Endometrial microvascular endothelial cells (primary cell): ENCODE results near the gene NUP153. TPM values are rescaled to one million over a fixed set of nuclear protein-coding genes. Genes with fewer than 3 reads are reported as not detected.
"Not testable (repeated sequence)": the region's sequence is repeated elsewhere in the genome, so short reads cannot be mapped to it uniquely, and the experiment has no call there.

ENCODE experiments used
- in situ Hi-C: cut with HindIII; loops from 2 replicates; pipeline ENCODE4 v1.10.0; 2017; ENCODE audit warnings: low sequenced_read_pairs, low pct_unique_long_range_greater_than_20kb; ENCODE audit errors: inconsistent ontology term
- total RNA-seq: library from RNA; depleted of rRNA; stranded (reverse); fragments of >200 nt; gene quantifications from one replicate; pipeline ENCODE4 v1.2.3, GENCODE V29; 2015; ENCODE audit errors: inconsistent ontology term

The NUP153 gene
- total RNA-seq, 1 donor from 2014 or later: 43.0 TPM

DNA sequence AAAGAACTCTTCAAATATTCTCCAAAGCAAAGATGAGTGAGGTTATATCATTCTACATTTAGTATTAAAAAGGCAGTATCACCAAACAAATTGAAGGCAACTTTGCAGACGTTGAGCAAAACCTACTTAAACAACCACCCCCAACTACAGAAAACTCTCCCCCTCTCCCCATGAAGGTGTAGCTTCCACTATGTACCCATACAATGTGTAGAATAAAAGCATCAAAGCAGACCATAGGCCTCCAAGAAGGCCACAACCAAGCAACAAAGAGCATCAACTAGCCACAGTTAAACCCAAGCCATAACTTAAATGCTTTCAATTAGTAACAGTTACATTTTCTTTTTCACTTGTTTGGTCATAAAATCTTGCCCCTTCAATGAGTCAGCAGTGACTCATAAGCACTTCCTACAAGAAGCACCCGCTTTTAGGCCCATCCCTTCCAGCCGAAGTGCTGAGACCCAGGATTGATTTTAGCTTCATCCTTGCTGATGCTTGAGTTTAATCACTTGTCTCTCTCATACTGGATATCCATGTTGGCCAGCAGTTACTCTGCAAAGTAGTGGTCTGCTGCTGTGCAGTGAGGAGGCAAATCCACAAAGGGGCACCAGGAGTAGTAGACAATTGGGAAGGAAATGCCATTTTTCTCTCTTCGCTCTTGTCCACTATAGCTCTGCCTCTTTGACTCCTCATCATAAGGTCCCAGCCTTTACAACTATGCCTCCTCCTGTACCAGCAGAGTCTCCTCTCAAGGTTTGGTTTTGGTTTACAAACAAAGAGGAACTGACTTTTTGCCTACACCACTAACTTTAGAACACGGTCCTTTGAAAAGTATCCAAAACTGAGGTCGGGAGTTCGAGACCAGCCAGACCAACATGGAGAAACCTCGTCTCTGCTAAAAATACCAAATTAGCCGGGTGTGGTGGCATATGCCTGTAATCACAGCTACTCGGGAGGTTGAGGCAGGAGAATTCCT is 8.4 kb upstream of the NUP153 start:
- in situ Hi-C loops: no loop called here

DNA sequence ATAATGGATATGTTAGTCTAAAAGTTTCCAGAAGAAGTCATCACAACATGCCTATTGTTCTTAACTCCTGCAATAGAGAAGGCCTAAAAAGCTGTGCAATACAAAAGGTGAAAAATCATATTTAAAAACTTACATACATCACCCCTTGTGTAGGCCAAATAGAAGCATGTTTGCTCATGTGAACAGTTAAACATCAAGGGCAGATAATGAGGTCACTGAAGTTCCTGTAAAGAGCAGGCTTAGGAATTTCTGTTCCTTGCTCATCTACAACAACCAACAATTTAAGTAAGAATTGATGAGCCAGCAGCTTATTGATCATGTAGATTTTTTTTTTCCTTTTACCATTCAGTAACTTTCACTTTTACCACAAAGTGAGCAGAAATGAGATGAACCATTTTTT is 7.5 kb upstream of the NUP153 start:
- in situ Hi-C loops: no loop called here

DNA sequence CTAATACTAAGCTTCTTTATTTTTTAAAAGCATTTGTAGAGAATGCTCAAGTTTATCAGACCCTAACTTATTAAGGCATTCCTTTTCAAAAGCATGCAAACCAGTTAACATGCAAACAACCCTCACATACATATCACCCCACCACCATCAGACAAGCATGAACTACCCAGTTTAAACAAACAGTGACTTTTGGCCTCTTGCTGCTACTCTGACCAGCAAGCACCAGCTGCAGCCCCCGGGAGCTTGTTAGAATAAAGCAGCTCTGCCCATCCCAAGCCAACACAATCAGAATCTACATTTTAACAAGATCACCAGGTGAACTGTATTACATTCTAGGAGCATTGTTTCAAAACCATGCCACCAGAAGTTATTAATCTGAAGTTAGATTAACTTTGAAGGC is 5.9 kb upstream of the NUP153 start:
- in situ Hi-C loops: no loop called here

DNA sequence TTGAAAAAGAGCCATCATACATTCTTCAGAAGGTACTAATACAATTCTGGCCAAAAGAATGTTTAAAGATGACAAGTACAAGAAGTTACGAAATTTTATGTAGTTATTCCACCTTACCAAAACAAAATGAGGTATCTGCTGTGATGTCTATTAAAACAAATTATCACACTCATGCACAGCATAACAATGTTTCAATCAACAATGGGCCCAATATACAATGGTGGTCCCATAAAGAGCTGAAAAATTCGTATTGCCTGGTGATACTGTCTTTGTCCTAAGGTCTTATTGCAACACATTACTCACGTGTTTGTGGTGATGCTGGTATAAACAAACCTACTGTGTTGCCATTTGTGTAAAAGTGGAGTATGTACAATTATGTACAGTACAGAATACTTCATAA is 3.6 kb upstream of the NUP153 start:
- in situ Hi-C loops: no loop called here

DNA sequence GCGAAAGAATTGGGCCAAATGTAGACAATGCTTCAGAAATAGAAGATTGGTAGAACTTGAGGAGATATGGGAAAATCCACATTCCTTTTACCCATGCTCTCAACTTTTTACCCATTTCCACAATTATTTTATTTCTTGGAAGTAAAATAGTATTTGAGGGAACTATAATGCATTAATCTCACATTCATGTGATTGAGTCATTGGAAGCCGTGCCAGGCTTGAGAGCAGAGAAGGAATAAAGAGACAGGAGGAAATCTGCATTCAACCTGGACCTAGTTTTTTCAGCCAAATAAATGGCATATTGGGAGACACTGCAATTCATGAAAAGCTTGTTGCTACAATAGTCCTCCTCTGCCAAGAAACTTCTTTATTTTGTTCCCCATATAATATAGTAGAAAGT is 2.8 kb upstream of the NUP153 start:
- in situ Hi-C loops: no loop called here

DNA sequence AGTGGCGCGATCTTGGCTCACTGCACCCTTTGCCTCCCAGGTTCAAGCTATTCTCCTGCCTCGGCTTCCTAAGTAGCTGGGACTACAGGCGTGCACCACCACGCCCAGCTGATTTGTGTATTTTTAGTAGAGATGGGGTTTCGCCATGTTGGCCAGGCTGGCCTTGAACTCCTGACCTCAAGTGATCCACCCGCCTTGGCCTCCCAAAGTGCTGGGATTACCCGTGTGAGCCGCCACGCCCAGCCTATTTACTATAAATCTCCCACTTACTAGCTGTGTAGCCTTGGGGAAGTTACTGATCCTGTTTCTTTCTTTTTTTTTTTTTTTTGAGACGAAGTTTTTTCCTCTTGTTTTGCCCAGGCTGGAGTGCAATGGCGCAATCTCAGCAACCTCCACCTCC is 1.3 kb upstream of the NUP153 start:
- in situ Hi-C loops: not testable (repeated sequence)

DNA sequence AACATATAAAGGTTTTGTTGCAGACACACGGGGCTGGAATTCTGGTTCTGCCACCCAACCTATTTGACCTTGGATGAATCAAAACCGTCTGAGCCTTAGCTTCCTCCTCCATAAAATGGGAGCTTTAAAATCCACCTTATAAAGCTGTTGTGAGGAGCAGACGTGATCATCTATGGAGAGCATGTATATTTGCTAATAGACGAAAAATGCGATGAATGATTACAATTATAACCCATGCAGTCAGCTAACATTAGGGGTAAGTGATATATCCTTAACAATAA is 586 bp upstream of the NUP153 start:
- in situ Hi-C loops: no loop called here

DNA sequence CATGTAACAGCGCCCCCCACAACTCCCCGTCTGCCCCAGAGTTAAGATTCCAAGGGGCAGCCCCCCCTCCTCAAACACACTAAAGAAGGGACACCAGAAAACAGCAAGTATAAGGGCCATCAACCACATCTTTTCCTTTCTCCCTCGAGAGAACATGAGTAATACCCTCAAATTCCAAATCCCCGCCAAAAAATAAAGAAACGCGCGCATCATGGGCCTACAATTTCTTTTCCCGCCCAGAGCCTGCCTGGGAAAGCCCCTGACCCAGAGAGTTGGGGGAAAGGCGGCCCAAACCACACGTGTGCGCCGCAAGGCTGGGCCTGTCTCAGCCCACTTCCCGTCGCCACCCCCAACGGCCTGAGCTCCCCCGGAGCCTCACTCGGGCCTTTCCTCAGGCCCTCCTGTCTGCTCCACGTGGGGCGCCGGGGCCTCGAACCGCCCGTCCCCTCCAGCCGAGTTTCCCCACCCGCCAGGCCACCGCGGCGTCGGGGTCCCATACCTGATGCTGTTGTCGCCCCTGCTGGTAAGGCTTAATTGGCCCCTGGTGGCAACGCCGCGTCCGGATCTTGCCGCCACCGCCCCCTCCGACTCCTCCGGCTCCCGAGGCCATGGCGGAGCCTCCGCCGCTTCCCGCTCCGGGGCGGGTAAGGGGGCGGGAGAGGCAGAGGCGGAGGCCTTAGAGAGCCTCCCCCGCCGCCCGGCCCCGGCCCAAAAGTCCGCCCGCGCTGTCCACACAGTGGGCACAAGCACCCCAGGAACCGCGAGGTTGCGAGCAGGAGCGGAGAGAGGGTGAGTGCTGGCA is 746 bp downstream of the NUP153 start:
- in situ Hi-C loops: no loop called here

DNA sequence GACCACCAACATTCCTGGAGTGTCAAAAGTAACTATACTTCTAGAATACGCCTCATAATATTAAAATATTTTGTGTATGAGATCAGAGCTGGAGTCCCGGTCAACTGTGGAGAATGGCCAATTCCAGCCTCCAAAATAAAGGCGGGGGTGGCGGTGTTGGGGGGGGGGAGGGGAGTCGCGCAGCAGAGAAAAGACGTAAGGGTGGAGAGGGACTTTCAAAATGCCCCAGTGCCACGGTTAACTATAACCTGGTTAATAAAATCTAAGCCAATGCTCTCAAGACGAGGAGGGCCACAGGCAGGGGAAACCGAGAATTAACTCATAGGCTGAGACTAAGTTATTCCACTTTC is 1.3 kb downstream of the NUP153 start:
- in situ Hi-C loops: no loop called here

DNA sequence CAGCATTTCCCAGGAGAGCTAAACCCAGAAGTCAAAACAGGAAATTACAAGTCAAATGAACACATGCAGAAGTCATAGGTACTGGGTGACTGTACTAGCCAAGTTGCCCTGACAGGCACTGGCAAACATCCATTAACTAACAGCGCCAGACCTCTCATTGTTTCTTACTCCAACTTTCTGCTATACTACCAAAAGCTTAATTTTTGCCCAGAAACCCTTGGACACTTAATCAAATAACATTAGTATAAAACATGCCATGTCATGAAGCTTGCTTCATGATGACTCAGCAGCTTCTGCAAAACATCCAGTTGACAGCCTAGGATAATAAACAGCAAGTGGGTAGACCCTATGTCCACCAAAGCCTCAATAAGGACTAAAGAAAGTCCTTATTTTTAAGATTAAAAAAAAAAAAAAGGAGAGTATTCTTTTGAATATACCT is 3.5 kb downstream of the NUP153 start:
- in situ Hi-C loops: no loop called here

DNA sequence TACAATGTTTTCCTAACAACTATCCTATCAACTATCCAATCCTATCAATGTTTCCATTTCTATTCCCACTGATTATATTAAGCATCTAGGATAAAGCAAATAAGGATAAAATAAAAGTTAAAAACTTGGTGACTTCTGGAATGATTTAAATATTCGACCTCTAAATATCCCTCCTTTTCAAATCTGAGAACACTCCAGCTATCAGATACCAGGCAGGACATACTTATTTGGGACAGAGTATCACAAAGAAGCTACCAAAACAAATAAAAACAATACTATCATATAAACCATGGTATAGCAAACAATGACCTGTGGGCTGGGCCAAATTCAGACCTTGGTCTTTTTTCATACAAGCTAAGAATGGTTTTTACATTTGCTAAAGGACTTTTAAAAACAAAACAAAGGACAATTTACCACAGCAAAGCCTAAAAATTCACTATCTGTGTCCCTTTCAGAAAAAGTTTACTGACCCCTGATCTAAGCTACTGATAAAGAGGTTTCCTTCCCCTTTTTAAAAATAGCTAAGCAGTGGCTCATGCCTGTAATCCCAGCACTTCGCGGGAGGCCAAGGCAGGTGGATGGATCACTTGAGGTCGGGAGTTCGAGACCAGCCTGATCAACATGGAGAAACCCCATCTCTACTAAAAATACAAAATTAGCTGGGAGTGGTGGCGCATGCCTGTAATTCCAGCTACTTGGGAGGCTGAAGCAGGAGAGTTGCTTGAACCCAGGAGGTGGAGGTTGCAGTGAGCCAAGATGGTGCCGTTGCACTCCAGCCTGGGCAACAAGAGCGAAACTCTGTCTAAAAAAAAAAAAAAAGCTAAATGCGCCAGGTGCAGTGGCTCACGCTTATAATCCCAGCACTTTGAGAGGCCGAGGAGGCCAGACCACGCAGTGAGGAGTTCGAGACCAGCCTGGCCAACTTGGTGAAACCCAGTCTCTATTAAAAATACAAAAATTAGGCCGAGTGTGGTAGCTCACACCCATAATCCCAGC is 6.0 kb downstream of the NUP153 start:
- in situ Hi-C loops: no loop called here

DNA sequence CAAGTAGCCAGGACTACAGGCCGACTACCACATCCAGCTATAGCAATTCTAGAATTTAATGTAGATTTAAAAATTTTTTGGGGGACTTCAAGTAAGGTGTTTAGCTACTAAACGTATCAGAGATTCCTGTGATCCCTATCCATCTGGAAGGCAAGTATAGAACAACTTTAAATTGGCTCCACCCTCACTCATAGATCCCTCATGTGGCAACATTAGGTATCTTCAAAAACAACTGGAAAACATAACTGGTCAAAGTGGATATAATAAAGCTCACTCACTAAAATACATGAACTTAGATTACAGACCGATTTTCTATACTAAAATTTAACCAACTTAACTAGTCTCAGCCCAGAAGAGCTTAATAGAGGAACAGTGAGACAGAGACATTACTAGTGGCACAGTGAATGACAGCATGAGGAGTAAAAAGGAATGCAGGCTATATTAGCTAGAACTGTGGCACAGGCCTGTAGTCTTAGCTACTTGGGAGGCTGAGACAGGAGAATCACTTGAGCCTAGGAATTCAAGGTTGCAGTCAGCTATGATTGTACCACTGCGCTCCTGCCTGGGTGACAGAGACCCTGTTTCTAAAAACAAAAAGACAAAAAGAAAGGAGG is 14.7 kb downstream of the NUP153 start:
- in situ Hi-C loops: no loop called here

DNA sequence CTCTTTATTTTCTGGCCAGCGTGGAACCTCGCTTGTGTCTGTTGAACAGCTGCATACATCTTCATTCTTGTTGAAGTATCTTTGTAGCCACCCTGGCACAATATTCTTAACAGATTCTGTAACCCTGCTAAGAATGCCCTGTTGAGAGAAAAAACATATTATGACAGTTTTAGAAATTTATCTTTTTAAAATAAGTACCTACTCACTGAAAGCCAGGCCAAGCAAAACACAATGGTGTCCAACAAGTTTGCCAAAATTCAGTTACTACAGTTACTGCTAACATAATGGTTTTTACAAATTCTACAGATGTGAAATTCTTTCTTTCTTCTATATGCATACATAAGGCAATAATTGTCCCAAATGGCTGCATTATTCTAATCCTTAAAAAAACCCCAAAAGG is 18.2 kb downstream of the NUP153 start:
- in situ Hi-C loops: no loop called here

DNA sequence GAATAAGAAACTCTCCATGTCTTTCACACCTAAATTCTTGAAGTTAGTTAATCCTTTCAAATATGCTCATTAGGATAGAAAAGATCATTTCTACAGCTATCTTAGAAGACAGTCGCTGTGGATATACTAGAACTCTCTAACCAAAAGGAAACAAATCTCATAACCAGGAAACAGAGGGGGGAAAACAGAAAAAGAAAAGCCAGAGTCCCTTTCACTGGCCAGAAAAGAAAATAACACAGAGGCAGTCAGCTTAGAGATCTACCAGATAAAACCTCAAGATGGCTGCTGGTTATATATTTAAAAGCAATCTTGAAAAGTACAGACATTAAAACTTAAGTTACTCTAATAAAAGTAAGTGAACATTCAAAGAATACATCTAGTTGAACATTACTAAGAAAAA is 19.6 kb downstream of the NUP153 start:
- in situ Hi-C loops: no loop called here

DNA sequence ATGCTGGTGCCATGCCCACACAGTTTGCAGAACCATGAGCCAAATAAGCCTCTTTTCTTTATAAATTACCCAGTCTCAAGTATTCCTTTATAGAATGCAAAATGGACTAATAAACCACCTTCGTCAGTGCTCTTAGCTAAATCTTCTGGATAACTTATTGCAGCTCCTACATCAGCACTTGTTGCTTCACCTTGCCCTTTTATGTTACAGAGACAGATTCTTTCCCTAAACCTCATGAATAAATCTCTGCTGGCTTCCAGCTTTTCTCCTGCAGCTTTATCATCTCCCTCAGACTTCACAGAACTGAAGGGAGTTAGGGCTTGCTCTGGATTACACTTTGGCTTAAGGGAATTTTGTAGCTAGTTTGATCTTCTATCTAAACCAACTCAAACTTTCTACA is 22.6 kb downstream of the NUP153 start:
- in situ Hi-C loops: no loop called here

DNA sequence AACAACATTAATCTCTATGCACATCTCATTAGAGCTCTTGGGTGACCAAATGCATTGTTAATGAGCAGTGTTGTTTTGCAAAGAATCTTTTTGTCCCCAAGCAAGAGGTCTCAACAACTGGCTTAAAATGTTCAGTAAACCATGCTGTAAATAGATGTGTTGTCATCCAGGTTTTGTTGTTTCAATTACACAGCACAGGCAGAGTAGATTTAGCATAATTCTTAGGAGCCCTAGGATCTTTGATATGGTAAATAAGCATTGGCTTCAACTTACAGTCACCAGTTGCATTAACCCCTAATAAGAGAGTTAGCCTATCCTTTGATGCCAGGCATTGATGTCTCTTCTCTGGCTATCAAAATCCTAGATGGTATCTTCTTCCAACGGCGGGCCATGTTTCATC is 23.3 kb downstream of the NUP153 start:
- in situ Hi-C loops: no loop called here

DNA sequence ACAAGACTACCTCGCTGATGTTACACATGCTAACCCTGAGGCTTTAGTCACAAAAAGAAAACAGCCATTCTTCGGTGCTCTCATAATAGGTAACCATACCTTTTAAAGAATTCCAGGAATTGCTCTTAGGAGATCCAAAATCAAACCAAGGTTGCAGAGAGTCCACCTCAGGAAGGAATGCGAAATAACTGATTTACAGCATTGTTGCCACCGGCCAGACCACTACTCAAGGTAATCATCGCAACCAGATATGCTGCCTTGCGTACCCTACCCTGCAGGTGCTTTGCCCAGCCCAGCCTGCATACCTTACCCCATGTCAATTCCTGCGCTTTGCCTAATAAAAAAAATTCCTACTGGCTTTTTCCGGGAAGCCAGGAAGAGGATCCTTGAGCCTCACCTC is 27.0 kb downstream of the NUP153 start:
- in situ Hi-C loops: no loop called here

DNA sequence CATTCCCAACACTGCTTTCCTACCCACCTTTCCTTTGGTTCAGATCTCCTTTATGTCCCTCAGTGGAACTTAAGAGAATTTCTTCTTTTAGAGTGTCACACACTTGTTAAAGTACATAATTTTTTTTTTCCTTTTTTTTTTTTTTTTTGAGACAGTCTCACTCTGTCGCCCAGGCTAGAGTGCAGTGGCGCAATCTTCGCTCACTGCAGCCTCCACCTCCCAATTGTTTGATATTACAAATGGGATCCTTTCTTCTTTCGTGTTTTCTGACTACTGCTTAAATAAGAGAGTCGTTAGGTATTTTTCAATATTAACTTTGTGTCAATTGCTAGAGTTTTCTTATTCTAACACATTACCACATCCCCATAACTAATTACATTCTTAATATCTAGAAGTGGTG is 29.1 kb downstream of the NUP153 start:
- in situ Hi-C loops: no loop called here
